ENCODE measurements around the gene PDHX.

GRCh38 chr11:35006389-35007128 lies 90.1 kb downstream of the PDHX start:
- TF ChIP-seq POLR2AphosphoS5 (IDR thresholded peaks at IDR 0.05; ENCODE audit: borderline replicate concordance, low read depth, low read length) (no peak), EZH2 (IDR thresholded peaks at IDR 0.05) (no peak)

Measured in SK-N-MC (cell line).